Keratinocyte (primary cell): ENCODE results near the gene PSD4. TPM values are rescaled to one million over a fixed set of nuclear protein-coding genes. Genes with fewer than 3 reads are reported as not detected.

Experiments used
- DNase-seq: peaks from one replicate; pipeline ENCODE4 v3.0.0-alpha.2; 2011; ENCODE audit warnings: low read depth, missing footprints, low spot score
- FAIRE-seq: peaks from 2 replicates; lab custom pipeline; 2011; peaks lifted over from hg19 to GRCh38; lab: Jason Lieb, UNC
- H2AFZ ChIP-seq: 2 replicates; pipeline ENCODE4 v1.6.0; 2012; ENCODE audit warnings: low read length, control low read depth, inconsistent platforms; ENCODE audit not compliant: control insufficient read depth
- H3K27ac ChIP-seq: 2 replicates; pipeline ENCODE4 v1.5.1; 2011; ENCODE audit warnings: low read length; ENCODE audit not compliant: control insufficient read depth, insufficient read depth
- H3K27me3 ChIP-seq: 3 replicates; pipeline ENCODE4 v1.6.0; 2011; ENCODE audit warnings: low read length; ENCODE audit not compliant: control insufficient read depth, insufficient read depth; ENCODE audit errors: extremely low read depth
- H3K36me3 ChIP-seq, 2 experiments: 2 replicates in 1 of 2; 3 replicates in 1 of 2; pipeline ENCODE4 v1.5.1; 2011; ENCODE audit warnings: low read length in 2 of 2, mild to moderate bottlenecking in 1 of 2; ENCODE audit not compliant: control insufficient read depth in 2 of 2, insufficient read depth in 2 of 2; ENCODE audit errors: extremely low read depth in 1 of 2
- H3K4me1 ChIP-seq: 3 replicates; pipeline ENCODE4 v1.5.1; 2011; ENCODE audit warnings: low read length; ENCODE audit not compliant: control insufficient read depth, insufficient read depth; ENCODE audit errors: extremely low read depth
- H3K4me2 ChIP-seq: 3 replicates; pipeline ENCODE4 v1.6.0; 2011; ENCODE audit warnings: low read depth, low read length; ENCODE audit not compliant: control insufficient read depth, insufficient read depth; ENCODE audit errors: extremely low read depth
- H3K4me3 ChIP-seq, 3 experiments: fragments of 200-600 bp in 1 of 3; sonication (generic) in 1 of 3; 2 replicates in 2 of 3; 3 replicates in 1 of 3; pipeline ENCODE4 v1.5.1; 2011 to 2016; ENCODE audit warnings: low read length in 3 of 3, mild to moderate bottlenecking in 3 of 3, control low read depth in 2 of 3, inconsistent platforms in 1 of 3, low read depth in 1 of 3, mixed read lengths in 1 of 3, mixed run types in 1 of 3, moderate library complexity in 1 of 3; ENCODE audit not compliant: control insufficient read depth in 2 of 3, insufficient read depth in 2 of 3; ENCODE audit errors: extremely low read depth in 1 of 3
- H3K79me2 ChIP-seq: 2 replicates; pipeline ENCODE4 v1.6.0; 2012; ENCODE audit warnings: low read length; ENCODE audit not compliant: control insufficient read depth, insufficient read depth
- H3K9ac ChIP-seq: 3 replicates; pipeline ENCODE4 v1.6.0; 2011; ENCODE audit warnings: low read length; ENCODE audit not compliant: control insufficient read depth, insufficient read depth; ENCODE audit errors: extremely low read depth
- H3K9me1 ChIP-seq: 3 replicates; pipeline ENCODE4 v1.6.0; 2011; ENCODE audit warnings: low read length; ENCODE audit not compliant: control insufficient read depth, insufficient read depth; ENCODE audit errors: extremely low read depth
- H3K9me3 ChIP-seq: 2 replicates; pipeline ENCODE4 v1.5.1; 2012; ENCODE audit warnings: low read depth, low read length; ENCODE audit not compliant: control insufficient read depth
- H4K20me1 ChIP-seq: 3 replicates; pipeline ENCODE4 v1.6.0; 2011; ENCODE audit warnings: low read length; ENCODE audit not compliant: control insufficient read depth, insufficient read depth; ENCODE audit errors: extremely low read depth
- EZH2 ChIP-seq: IDR thresholded peaks from one replicate; pipeline ENCODE4 v1.6.1; 2012; ENCODE audit warnings: inconsistent platforms, mild to moderate bottlenecking, low read length, moderate library complexity
- dilution Hi-C: fragments of 300-500 bp; cut with MboI; formaldehyde crosslinking; loops from one replicate; pipeline ENCODE4 v1.7.0; 2020; ENCODE audit warnings: low sequenced_read_pairs; ENCODE audit not compliant: extremely low pct_ligation_motif_present
- polyA plus RNA-seq, 5 experiments: library from polyadenylated mRNA; depleted of rRNA in 3 of 5; stranded (reverse) in 3 of 5; stranded (forward) in 1 of 5; unstranded in 1 of 5; fragments of >200 nt; gene quantifications; 1 replicate in 1 of 5; 2 replicates in 3 of 5; 3 replicates in 1 of 5; pipeline versions ENCODE4 v1.2.1 to v1.2.3, GENCODE V29; 2011 to 2012; ENCODE audit warnings: missing spikeins in 2 of 5, low read depth in 1 of 5, low replicate concordance in 1 of 5
- TF ChIP-seq, protein P1 (sequence below), 3 experiments: IDR thresholded peaks in 1 of 3; conservative IDR thresholded peaks in 1 of 3; optimal IDR thresholded peaks in 1 of 3; 2 replicates in 2 of 3; 3 replicates in 1 of 3; pipeline versions ENCODE3 to v1.5.1; 2011; ENCODE audit warnings: low read length in 3 of 3, mild to moderate bottlenecking in 3 of 3, moderate library complexity in 2 of 3, control low read depth in 1 of 3, inconsistent platforms in 1 of 3; ENCODE audit not compliant: insufficient read depth in 2 of 3; ENCODE audit errors: extremely low read depth in 1 of 3

Gene PSD4
- polyA plus RNA-seq, 1 donor (not counting 4 experiments of a cell fraction or from before 2014, with no cell fraction given), result 11.1 TPM

DNA sequence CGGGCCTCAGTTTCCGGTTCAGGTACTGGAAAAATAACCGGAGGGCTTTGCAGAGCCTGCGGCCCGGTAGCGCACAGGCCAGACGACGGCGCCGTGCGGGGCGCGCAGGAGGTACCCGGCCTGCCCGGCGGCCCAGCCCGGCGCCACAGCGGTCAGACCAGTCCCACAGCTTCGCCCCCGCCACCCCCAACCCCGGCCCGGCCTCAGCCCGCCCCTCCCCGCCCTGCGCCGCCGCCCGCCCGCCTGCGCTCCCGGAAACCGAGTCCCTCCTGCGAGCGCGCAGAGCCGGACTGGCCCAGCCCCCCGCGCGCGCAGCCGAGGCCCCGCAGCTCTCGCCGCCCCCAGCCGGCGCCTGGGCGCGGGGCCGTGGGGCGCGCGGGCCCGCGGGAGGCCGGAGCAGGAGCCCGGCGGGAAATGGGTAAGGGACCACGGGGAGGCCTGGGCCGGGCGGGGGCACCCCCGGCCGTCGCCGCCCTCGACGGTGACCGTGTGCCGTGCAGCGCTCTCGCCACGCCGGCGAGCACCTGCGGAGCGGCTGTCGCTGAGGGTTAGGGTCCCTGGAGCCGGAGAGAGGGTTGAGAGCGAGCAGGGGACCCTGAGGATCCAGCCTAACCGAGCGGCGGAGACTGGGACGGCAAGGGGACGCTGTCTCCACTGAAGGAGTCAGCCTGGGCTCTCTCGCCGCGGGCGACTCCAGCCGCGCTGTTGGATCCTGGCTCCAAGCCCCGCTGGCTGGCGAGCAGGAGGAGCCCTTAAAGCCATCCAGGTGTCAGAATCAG is 16.5 kb upstream of the PSD4 start:
- H3K36me3 ChIP-seq, result no peaks in the 10 kb centered on the region
- peak overlapping the region; percentile 97 for H3K4me2 ChIP-seq
- H3K27me3 ChIP-seq, result no peaks in the 10 kb centered on the region
- no peaks in the 10 kb centered on the region for H4K20me1 ChIP-seq
- DNase-seq (no peak), FAIRE-seq (no peak)
- H3K9me3 ChIP-seq, result no peaks in the 10 kb centered on the region
- peaks cover 14% of the 10 kb centered on the region for H3K79me2 ChIP-seq
- peak overlapping the region; percentile 74 for H2AFZ ChIP-seq
- dilution Hi-C loops, result no loop called here
- peak overlapping the region; percentile 87 for H3K9ac ChIP-seq
- no peak for TF ChIP-seq EZH2
- TF ChIP-seq, protein P1, sequence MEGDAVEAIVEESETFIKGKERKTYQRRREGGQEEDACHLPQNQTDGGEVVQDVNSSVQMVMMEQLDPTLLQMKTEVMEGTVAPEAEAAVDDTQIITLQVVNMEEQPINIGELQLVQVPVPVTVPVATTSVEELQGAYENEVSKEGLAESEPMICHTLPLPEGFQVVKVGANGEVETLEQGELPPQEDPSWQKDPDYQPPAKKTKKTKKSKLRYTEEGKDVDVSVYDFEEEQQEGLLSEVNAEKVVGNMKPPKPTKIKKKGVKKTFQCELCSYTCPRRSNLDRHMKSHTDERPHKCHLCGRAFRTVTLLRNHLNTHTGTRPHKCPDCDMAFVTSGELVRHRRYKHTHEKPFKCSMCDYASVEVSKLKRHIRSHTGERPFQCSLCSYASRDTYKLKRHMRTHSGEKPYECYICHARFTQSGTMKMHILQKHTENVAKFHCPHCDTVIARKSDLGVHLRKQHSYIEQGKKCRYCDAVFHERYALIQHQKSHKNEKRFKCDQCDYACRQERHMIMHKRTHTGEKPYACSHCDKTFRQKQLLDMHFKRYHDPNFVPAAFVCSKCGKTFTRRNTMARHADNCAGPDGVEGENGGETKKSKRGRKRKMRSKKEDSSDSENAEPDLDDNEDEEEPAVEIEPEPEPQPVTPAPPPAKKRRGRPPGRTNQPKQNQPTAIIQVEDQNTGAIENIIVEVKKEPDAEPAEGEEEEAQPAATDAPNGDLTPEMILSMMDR (optimal IDR thresholded peaks at IDR 0.05 in 1 of 3, IDR thresholded peaks at IDR 0.05 in 1 of 3, conservative IDR thresholded peaks at IDR 0.05 in 1 of 3; ENCODE audit: extremely low read depth in 1 of 3, insufficient read depth in 2 of 3, low read length in 3 of 3), result peak in 1 of 3 experiments; percentile 6
- peaks cover 3% of the 10 kb centered on the region for H3K9me1 ChIP-seq
- H3K4me1 ChIP-seq, result peaks cover 26% of the 10 kb centered on the region
- H3K4me3 ChIP-seq, result peak overlapping the region; percentile 73 to 89 (median 89)
- peak overlapping the region; percentile 90 for H3K27ac ChIP-seq

DNA sequence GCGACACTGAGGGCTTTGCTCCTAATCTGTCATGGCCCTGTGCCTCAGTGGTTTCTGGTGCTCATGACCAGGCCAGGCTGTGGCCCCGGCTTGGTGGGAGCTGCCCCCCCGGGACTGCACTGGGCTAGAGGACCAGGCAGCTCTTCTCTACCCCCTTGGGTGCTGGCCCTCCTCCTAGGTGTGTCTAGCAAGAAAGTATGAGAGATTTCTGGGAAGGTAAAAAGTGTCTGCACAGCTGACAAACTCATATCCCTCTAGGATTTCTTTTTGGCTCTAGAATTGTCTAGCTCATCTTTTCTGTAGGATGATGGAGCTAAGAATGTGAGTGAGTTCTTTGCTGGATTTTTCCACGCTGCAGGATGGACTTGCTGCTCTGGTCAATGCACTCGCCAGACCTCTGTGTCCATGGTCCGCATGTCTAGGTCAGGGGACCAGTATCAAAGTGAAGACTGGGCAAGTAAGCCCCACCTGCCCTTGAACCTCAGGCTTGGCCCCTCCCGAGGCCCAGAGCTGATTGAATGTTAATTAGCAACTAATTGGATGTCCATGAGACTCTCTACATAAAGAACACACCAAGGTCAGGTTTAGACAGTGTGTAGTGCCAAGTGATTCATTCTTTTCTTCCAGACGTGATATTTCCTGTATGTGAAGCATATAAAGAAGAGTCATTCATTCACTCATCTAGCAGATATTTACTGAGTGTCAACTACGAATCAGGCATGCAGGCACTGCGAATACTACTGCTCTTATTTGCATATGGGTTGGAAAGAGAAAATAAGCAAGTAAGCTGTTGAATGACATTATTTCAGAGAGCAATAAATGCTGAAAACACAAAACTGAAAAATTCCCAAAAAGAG is 15.6 kb upstream of the PSD4 start:
- peak overlapping the region; percentile 64 for H2AFZ ChIP-seq
- no peaks in the 10 kb centered on the region for H4K20me1 ChIP-seq
- H3K36me3 ChIP-seq, result no peaks in the 10 kb centered on the region
- peak overlapping the region; percentile 97 for H3K4me2 ChIP-seq
- dilution Hi-C loops, result no loop called here
- no peaks in the 10 kb centered on the region for H3K27me3 ChIP-seq
- TF ChIP-seq, protein P1 (optimal IDR thresholded peaks at IDR 0.05 in 1 of 3, IDR thresholded peaks at IDR 0.05 in 1 of 3, conservative IDR thresholded peaks at IDR 0.05 in 1 of 3; ENCODE audit: extremely low read depth in 1 of 3, insufficient read depth in 2 of 3, low read length in 3 of 3), result no peak
- H3K27ac ChIP-seq, result peak overlapping the region; percentile 90
- DNase-seq, result peak; percentile 46
- H3K79me2 ChIP-seq, result peaks cover 21% of the 10 kb centered on the region
- H3K9me3 ChIP-seq, result no peaks in the 10 kb centered on the region
- FAIRE-seq, result peak; percentile 81
- peaks cover 26% of the 10 kb centered on the region for H3K4me1 ChIP-seq
- peak overlapping the region; percentile 73 to 89 (median 89) for H3K4me3 ChIP-seq
- peaks cover 3% of the 10 kb centered on the region for H3K9me1 ChIP-seq
- H3K9ac ChIP-seq, result peak overlapping the region; percentile 87
